Measurements from ENCODE around the gene AATF. TPM values are rescaled to one million over a fixed set of nuclear protein-coding genes. Genes with fewer than 3 reads are reported as not detected.
A peak's percentile ranks its signal among the peaks of the same experiment; 100 is the strongest.

The AATF gene
- total RNA-seq, 1 donor from 2014 or later, result 101 TPM

- intact Hi-C loops (cut with micrococcal nuclease), result no loop called here
- Mint-ChIP-seq H3K27ac (no peak overlapping the region), H3K4me1 (ENCODE audit: low read depth) (peaks cover 25% of the 10 kb centered on the region), H3K9me3 (no peaks in the 10 kb centered on the region), H3K4me3 (ENCODE audit: low read depth) (no peak overlapping the region), H3K36me3 (ENCODE audit: low read depth) (no peaks in the 10 kb centered on the region), H3K27me3 (ENCODE audit: low read depth) (peaks cover 89% of the 10 kb centered on the region)
- DNase-seq (ENCODE audit: low spot score), result no peak
Observed at GRCh38 chr17:36932694-36933511, 15.9 kb upstream of the AATF start.

GRCh38 chr17:36933512-36934143, 15.1 kb upstream of the AATF start:
- H3K36me3 Mint-ChIP-seq (ENCODE audit: low read depth), result no peaks in the 10 kb centered on the region
- intact Hi-C loops (cut with micrococcal nuclease), result no loop called here
- no peak overlapping the region for H3K4me3 Mint-ChIP-seq (ENCODE audit: low read depth)
- H3K27me3 Mint-ChIP-seq (ENCODE audit: low read depth), result peaks cover 88% of the 10 kb centered on the region
- no peak for DNase-seq (ENCODE audit: low spot score)
- peaks cover 23% of the 10 kb centered on the region for H3K4me1 Mint-ChIP-seq (ENCODE audit: low read depth)
- H3K27ac Mint-ChIP-seq, result peak overlapping the region; percentile 29
- no peaks in the 10 kb centered on the region for H3K9me3 Mint-ChIP-seq

- peak overlapping the region; percentile 29 for H3K27ac Mint-ChIP-seq
- no peaks in the 10 kb centered on the region for H3K36me3 Mint-ChIP-seq (ENCODE audit: low read depth)
- H3K4me3 Mint-ChIP-seq (ENCODE audit: low read depth), result no peak overlapping the region
- intact Hi-C loops (cut with micrococcal nuclease), result no loop called here
- no peak for DNase-seq (ENCODE audit: low spot score)
- H3K27me3 Mint-ChIP-seq (ENCODE audit: low read depth), result peaks cover 88% of the 10 kb centered on the region
- H3K4me1 Mint-ChIP-seq (ENCODE audit: low read depth), result peaks cover 23% of the 10 kb centered on the region
- no peaks in the 10 kb centered on the region for H3K9me3 Mint-ChIP-seq
Observed at GRCh38 chr17:36934144-36934691, 14.5 kb upstream of the AATF start.

- Mint-ChIP-seq H3K4me1 (ENCODE audit: low read depth) (peaks cover 23% of the 10 kb centered on the region), H3K27me3 (ENCODE audit: low read depth) (peaks cover 85% of the 10 kb centered on the region), H3K4me3 (ENCODE audit: low read depth) (no peak overlapping the region), H3K27ac (no peak overlapping the region), H3K9me3 (no peaks in the 10 kb centered on the region), H3K36me3 (ENCODE audit: low read depth) (no peaks in the 10 kb centered on the region)
- no peak for DNase-seq (ENCODE audit: low spot score)
- intact Hi-C loops (cut with micrococcal nuclease), result loop anchor here (5.0 kb wide), 1 partner anchor 128 kb away; no protein-coding TSS in a partner anchor
Observed at GRCh38 chr17:36934692-36935630, 13.8 kb upstream of the AATF start.

DNA sequence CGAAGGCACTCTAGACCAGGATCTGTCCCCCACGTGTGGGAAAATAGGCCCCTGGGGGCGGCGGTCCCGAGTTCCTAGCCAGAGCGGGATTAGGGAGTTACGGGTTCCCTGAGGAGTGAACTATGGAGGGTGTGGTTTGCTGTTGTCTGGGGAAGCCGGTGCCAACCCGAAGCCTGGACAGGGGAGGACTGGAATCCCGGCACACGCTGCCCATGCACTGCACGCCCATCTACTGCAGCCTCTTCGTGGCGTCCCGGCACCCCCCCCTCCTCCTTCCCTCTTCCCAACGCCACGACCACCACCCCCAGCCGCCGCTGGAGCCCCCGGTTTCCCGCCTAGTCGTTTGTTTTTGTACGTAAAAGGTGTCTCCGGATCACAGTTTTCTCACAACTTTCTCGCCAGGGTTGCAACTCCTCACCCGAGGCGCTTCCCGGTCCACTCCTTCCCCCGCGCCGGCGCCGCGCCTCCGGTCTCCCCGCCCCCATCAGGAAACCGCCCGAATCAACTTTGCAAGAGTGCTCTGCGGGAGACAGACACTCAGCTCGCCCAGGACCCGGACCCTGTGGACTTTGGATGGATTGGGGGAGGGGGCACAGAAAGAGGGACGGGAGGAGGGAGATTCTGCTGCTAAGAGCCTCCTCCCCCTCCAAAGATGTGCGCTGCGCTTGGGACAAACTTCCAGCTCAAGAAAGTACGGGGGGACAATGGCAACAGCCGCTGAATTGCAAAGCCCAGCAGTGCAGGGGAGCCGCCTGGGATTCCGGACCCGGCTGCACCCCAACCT, 12.9 kb upstream of the AATF start:
- DNase-seq (ENCODE audit: low spot score), result no peak
- peak overlapping the region; percentile 26 for H3K4me3 Mint-ChIP-seq (ENCODE audit: low read depth)
- no peaks in the 10 kb centered on the region for H3K36me3 Mint-ChIP-seq (ENCODE audit: low read depth)
- peaks cover 84% of the 10 kb centered on the region for H3K27me3 Mint-ChIP-seq (ENCODE audit: low read depth)
- peaks cover 23% of the 10 kb centered on the region for H3K4me1 Mint-ChIP-seq (ENCODE audit: low read depth)
- no peaks in the 10 kb centered on the region for H3K9me3 Mint-ChIP-seq
- intact Hi-C loops (cut with micrococcal nuclease), result loop anchor here (5.0 kb wide), 1 partner anchor 129 kb away; no protein-coding TSS in a partner anchor
- no peak overlapping the region for H3K27ac Mint-ChIP-seq

DNA sequence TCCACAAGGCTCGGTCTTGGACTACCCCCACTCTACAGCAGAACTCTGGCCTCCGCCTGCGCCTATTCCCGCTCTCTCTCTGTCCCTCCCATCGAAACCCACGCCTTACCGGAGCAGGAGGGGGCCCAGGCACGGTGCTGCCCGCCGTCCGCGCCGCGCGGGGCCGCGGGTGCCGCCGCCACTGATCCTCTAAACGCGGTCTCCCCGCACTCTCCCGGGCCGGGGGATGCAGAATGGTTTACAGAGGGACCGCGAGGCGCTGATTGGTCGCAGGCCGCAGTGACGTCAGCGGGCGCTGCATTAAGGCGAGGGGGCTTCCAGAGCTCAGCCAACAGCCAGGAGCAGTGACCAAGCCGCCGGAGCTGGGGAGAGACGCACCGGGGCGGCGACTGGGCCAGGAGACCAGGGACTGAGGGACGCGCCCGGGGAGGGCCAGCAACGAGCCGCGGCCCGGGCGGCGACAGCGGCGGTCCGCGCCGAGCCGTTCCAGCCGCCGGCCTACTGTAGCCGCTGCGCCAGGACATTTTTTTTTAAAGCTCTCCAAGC, 12.2 kb upstream of the AATF start:
- Mint-ChIP-seq H3K4me3 (ENCODE audit: low read depth) (no peak overlapping the region), H3K4me1 (ENCODE audit: low read depth) (peaks cover 24% of the 10 kb centered on the region), H3K36me3 (ENCODE audit: low read depth) (no peaks in the 10 kb centered on the region), H3K27me3 (ENCODE audit: low read depth) (peaks cover 84% of the 10 kb centered on the region), H3K9me3 (no peaks in the 10 kb centered on the region), H3K27ac (no peak overlapping the region)
- intact Hi-C loops (cut with micrococcal nuclease), result loop anchor here (5.0 kb wide), 1 partner anchor 129 kb away; no protein-coding TSS in a partner anchor
- DNase-seq (ENCODE audit: low spot score), result no peak

DNA sequence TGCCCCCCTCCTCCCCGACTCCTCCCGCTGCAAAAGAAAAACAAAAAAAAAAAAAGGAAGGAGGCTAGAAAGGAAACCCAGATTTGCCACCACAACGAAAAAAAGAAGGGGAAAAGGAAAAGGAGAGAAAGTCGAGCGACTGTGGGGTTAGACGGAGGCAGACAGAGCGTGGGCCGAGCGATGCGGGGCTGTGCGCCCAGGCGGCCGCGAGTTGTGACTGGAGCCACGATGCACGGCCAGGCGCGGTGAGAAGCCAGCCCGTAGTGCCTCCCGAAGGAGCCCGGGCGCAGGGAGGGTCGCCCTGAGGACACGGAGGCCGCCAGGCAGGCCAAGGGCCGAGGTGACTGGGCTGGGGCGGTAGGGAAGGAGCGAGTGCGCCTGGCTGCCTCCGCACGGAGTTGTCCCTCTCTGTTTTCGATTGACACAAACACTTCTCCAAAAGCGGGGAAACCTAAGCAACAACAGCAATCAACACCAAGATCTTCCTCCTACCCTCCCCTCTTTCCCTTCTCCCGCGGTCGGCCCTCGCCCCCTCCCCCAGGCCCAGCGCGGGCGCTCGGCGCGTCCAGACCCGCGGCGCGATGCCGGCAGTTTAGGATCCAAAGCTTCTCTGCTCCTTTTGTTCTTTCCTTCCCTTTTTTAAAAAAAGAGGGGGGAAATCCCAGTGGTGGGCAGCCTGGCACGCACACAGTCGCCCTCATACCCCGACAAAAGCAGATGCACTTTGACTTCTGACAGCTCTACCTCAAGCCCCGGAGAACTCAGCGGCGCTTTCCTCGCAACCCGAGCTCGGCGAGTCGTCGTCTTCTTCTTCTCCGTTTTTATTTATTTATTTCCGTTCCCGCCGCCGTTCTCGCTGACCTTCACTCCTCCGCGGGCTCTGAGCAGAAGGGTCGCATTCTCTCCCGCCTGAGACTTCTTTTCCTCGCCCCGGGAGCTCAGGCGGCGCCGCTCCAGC, 11.5 kb upstream of the AATF start, which contains the start of gene LHX1:
LHX1 (plus strand) TSS at position 475 of the 958 bp plus-strand sequence. CDS start 723 bp downstream, outside the sequence.
- intact Hi-C loops (cut with micrococcal nuclease), result loop anchor here (5.0 kb wide), 1 partner anchor 130 kb away; no protein-coding TSS in a partner anchor
- Mint-ChIP-seq H3K9me3 (no peaks in the 10 kb centered on the region), H3K27me3 (ENCODE audit: low read depth) (peaks cover 80% of the 10 kb centered on the region), H3K27ac (peak within 1 kb of the TSS; percentile 49), H3K4me3 (ENCODE audit: low read depth) (peak within 1 kb of the TSS; percentile 55), H3K36me3 (ENCODE audit: low read depth) (no peaks in the 10 kb centered on the region), H3K4me1 (ENCODE audit: low read depth) (peaks cover 23% of the 10 kb centered on the region)
- DNase-seq (ENCODE audit: low spot score), result no peak

DNA sequence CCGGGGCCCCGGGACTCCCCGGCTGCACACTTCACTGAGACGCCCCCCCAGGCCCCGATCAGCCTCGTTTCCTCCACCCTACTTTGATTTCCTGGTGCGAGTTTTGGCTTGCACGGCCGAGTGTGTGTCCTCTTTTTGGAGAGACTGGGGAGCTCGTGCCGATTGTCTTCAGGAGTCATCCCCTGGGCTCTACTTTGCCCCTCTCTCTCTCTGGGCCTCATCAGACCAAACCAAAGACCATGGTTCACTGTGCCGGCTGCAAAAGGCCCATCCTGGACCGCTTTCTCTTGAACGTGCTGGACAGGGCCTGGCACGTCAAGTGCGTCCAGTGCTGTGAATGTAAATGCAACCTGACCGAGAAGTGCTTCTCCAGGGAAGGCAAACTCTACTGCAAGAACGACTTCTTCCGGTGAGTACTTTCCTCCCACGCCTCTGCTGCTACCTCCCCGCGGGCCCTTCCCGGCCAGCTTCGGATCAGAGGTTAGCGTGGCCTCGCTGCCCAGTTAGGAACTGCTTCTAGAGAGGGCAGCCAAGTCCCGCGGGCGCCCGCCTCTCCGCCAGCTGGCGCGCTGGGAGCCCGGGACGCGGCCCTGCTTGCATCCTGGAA, 10.7 kb upstream of the AATF start:
- peak overlapping the region; percentile 49 for H3K27ac Mint-ChIP-seq
- peaks cover 72% of the 10 kb centered on the region for H3K27me3 Mint-ChIP-seq (ENCODE audit: low read depth)
- DNase-seq (ENCODE audit: low spot score), result no peak
- H3K9me3 Mint-ChIP-seq, result no peaks in the 10 kb centered on the region
- no peaks in the 10 kb centered on the region for H3K36me3 Mint-ChIP-seq (ENCODE audit: low read depth)
- intact Hi-C loops (cut with micrococcal nuclease), result loop anchor here (5.0 kb wide), 1 partner anchor 131 kb away; no protein-coding TSS in a partner anchor
- H3K4me1 Mint-ChIP-seq (ENCODE audit: low read depth), result peaks cover 20% of the 10 kb centered on the region
- peak overlapping the region; percentile 55 for H3K4me3 Mint-ChIP-seq (ENCODE audit: low read depth)

GRCh38 chr17:36938566-36939051, 10.1 kb upstream of the AATF start:
- H3K27me3 Mint-ChIP-seq (ENCODE audit: low read depth), result peaks cover 72% of the 10 kb centered on the region
- no peak overlapping the region for H3K4me3 Mint-ChIP-seq (ENCODE audit: low read depth)
- no peak for DNase-seq (ENCODE audit: low spot score)
- H3K27ac Mint-ChIP-seq, result peak overlapping the region; percentile 46
- no peaks in the 10 kb centered on the region for H3K9me3 Mint-ChIP-seq
- H3K4me1 Mint-ChIP-seq (ENCODE audit: low read depth), result peaks cover 19% of the 10 kb centered on the region
- intact Hi-C loops (cut with micrococcal nuclease), result loop anchor here (5.0 kb wide), 1 partner anchor 131 kb away; no protein-coding TSS in a partner anchor
- H3K36me3 Mint-ChIP-seq (ENCODE audit: low read depth), result no peaks in the 10 kb centered on the region

DNA sequence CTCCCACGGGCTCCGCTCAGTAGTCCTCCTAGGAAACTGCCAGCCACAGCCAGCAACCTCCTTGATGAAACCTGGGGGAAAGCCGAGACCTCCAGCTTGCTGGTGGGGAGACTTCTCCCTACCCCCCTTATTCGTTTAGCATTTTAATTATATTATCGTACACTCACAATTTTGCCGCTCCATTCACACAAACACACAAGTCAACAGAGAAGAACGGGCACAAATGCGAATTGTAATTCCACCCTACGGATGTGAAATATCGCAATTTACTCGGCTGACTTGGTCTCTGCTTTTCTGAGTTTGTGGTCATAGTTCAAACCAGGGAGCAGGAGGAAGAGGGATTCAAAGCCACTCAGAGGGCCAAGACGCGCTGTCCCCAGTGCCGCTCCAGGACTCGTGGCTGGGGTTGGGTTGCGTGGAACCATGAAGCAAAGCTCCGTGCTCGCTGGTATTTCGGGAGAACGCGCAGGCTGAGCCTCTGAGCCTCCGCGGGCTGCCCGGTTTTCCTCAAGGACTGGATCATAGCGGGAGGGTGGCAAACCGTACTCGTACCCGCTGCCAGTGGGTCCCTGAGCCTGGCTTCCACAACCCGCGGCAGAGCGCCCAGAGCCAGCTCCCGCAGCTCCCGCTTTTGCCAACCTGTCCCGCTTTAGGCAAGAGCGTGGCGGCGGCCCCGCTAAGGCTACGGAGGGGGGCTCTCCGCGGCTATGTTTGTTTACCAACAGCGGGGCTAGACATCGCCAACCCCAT, 9.5 kb upstream of the AATF start:
- intact Hi-C loops (cut with micrococcal nuclease), result loop anchor here (5.0 kb wide), 1 partner anchor 132 kb away; no protein-coding TSS in a partner anchor
- DNase-seq (ENCODE audit: low spot score), result no peak
- peak overlapping the region; percentile 62 for H3K27ac Mint-ChIP-seq
- H3K4me3 Mint-ChIP-seq (ENCODE audit: low read depth), result no peak overlapping the region
- peaks cover 16% of the 10 kb centered on the region for H3K4me1 Mint-ChIP-seq (ENCODE audit: low read depth)
- no peaks in the 10 kb centered on the region for H3K9me3 Mint-ChIP-seq
- no peaks in the 10 kb centered on the region for H3K36me3 Mint-ChIP-seq (ENCODE audit: low read depth)
- peaks cover 71% of the 10 kb centered on the region for H3K27me3 Mint-ChIP-seq (ENCODE audit: low read depth)

Measured in activated T-helper 2 cell treated with anti-CD3 and anti-CD28 coated beads, Interferon-gamma antibody, Interleukin-2, Interleukin-4, amounts not matched to agents 10 μg/mL and 5 μg/mL and 100 μg/mL, durations not matched to agents 14 hours and 24 hours and 36 hours (primary cell).